SK-N-SH treated with all-trans-retinoic acid at 6 μM for 48 hours (cell line): Measurements from ENCODE around the gene SORCS1.

ENCODE experiments used
- ARNTL ChIP-seq: fragments of 450-650 bp; formaldehyde crosslinking; IDR thresholded peaks from 2 replicates; pipeline ENCODE4 v1.5.0; 2020; ENCODE audit warnings: low read depth, mild to moderate bottlenecking, moderate library complexity, borderline replicate concordance
- CSDC2 ChIP-seq: fragments of 250-450 bp; sonication (Bioruptor Pico); IDR thresholded peaks from 2 replicates; pipeline ENCODE4 v1.5.0; 2020; ENCODE audit warnings: mild to moderate bottlenecking, moderate library complexity
- ESRRG ChIP-seq: fragments of 250-450 bp; sonication (Bioruptor Pico); IDR thresholded peaks from 2 replicates; pipeline ENCODE4 v1.6.1; 2021; ENCODE audit warnings: mild to moderate bottlenecking
- GLIS3 ChIP-seq: fragments of 250-450 bp; sonication (Bioruptor Pico); IDR thresholded peaks from 2 replicates; pipeline ENCODE4 v1.5.0; 2020; ENCODE audit warnings: mild to moderate bottlenecking, moderate library complexity
- ISL1 ChIP-seq: fragments of 250-450 bp; sonication (Bioruptor Pico); IDR thresholded peaks from 2 replicates; pipeline ENCODE4 v2.1.2; 2022; ENCODE audit warnings: mild to moderate bottlenecking, moderate library complexity
- OSR1 ChIP-seq: fragments of 250-450 bp; sonication (Bioruptor Pico); IDR thresholded peaks from 2 replicates; pipeline ENCODE4 v1.8.0; 2022; ENCODE audit warnings: moderate library complexity, mild to moderate bottlenecking, inconsistent platforms
- PPARA ChIP-seq: fragments of 250-450 bp; sonication (Bioruptor Pico); IDR thresholded peaks from 2 replicates; pipeline ENCODE4 v1.5.0; 2020; ENCODE audit warnings: mild to moderate bottlenecking, borderline replicate concordance
- TOX ChIP-seq: fragments of 250-450 bp; sonication (Bioruptor Pico); IDR thresholded peaks from 2 replicates; pipeline ENCODE4 v1.8.0; 2021; ENCODE audit warnings: mild to moderate bottlenecking, moderate library complexity, borderline replicate concordance
- ZFP30 ChIP-seq: fragments of 450-650 bp; formaldehyde crosslinking; IDR thresholded peaks from 2 replicates; pipeline ENCODE4 v1.5.0; 2022; ENCODE audit warnings: mild to moderate bottlenecking, moderate library complexity
- ZNF565 ChIP-seq: fragments of 450-650 bp; formaldehyde crosslinking; conservative IDR thresholded peaks from 2 replicates; pipeline ENCODE4 v1.5.0; 2020; ENCODE audit warnings: low read depth, mild to moderate bottlenecking, moderate library complexity
- TF ChIP-seq, protein P1 (sequence below): fragments of 250-450 bp; sonication (Bioruptor Pico); IDR thresholded peaks from 2 replicates; pipeline ENCODE4 v1.5.1; 2021; ENCODE audit warnings: mild to moderate bottlenecking, moderate library complexity
- TF ChIP-seq, protein P2 (sequence below): fragments of 250-450 bp; sonication (Bioruptor Pico); IDR thresholded peaks from 2 replicates; pipeline ENCODE4 v1.8.0; 2020; ENCODE audit warnings: mild to moderate bottlenecking, moderate library complexity, borderline replicate concordance
- TF ChIP-seq, protein P3 (sequence below): fragments of 250-450 bp; sonication (Bioruptor Pico); IDR thresholded peaks from 2 replicates; pipeline ENCODE4 v1.5.1; 2020; ENCODE audit warnings: low read depth, mild to moderate bottlenecking, moderate library complexity

DNA sequence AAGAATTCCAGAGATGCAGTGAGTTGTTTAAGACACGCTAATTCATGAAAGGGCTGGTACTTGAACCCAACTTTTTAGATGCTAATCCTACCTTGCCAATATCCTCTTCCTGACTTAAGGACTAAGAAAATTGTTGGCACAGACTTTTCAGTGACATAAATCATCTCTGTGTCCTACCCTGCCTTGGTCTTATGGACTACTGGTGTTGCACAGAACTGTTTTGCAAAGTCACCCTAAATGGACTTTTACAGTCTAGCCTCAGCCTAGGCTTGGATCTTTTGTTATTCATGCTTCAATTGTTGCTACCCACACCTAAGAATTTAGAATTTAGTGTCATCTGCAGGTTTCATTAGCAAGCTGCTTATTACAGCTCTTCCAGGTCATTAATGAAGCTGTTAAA, 112.7 kb downstream of the SORCS1 start:
- TF ChIP-seq OSR1 (CRISPR knock-in tag) (no peak), ESRRG (CRISPR knock-in tag) (no peak), TOX (CRISPR knock-in tag) (no peak), ZFP30 (CRISPR knock-in tag) (no peak), ZNF565 (CRISPR knock-in tag) (no peak), ISL1 (CRISPR knock-in tag) (no peak), PPARA (no peak), GLIS3 (CRISPR knock-in tag) (no peak), CSDC2 (CRISPR knock-in tag) (no peak), ARNTL (no peak)
- TF ChIP-seq, protein P1, sequence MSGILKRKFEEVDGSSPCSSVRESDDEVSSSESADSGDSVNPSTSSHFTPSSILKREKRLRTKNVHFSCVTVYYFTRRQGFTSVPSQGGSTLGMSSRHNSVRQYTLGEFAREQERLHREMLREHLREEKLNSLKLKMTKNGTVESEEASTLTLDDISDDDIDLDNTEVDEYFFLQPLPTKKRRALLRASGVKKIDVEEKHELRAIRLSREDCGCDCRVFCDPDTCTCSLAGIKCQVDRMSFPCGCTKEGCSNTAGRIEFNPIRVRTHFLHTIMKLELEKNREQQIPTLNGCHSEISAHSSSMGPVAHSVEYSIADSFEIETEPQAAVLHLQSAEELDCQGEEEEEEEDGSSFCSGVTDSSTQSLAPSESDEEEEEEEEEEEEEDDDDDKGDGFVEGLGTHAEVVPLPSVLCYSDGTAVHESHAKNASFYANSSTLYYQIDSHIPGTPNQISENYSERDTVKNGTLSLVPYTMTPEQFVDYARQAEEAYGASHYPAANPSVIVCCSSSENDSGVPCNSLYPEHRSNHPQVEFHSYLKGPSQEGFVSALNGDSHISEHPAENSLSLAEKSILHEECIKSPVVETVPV (CRISPR knock-in tag) = no peak
- TF ChIP-seq, protein P2, sequence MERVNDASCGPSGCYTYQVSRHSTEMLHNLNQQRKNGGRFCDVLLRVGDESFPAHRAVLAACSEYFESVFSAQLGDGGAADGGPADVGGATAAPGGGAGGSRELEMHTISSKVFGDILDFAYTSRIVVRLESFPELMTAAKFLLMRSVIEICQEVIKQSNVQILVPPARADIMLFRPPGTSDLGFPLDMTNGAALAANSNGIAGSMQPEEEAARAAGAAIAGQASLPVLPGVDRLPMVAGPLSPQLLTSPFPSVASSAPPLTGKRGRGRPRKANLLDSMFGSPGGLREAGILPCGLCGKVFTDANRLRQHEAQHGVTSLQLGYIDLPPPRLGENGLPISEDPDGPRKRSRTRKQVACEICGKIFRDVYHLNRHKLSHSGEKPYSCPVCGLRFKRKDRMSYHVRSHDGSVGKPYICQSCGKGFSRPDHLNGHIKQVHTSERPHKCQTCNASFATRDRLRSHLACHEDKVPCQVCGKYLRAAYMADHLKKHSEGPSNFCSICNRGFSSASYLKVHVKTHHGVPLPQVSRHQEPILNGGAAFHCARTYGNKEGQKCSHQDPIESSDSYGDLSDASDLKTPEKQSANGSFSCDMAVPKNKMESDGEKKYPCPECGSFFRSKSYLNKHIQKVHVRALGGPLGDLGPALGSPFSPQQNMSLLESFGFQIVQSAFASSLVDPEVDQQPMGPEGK (CRISPR knock-in tag) = no peak
- TF ChIP-seq, protein P3, sequence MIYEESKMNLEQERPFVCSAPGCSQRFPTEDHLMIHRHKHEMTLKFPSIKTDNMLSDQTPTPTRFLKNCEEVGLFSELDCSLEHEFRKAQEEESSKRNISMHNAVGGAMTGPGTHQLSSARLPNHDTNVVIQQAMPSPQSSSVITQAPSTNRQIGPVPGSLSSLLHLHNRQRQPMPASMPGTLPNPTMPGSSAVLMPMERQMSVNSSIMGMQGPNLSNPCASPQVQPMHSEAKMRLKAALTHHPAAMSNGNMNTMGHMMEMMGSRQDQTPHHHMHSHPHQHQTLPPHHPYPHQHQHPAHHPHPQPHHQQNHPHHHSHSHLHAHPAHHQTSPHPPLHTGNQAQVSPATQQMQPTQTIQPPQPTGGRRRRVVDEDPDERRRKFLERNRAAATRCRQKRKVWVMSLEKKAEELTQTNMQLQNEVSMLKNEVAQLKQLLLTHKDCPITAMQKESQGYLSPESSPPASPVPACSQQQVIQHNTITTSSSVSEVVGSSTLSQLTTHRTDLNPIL (CRISPR knock-in tag) = no peak
